HEK293 (cell line): ENCODE data around the gene TMEM120A.

Experiments
- CTCF ChIA-PET: fragments of 350-600 bp; formaldehyde crosslinking; extraction: SDS; loops from one replicate; lab custom pipeline; 2021; ENCODE audit warnings: antibody characterized with exemption; lab: Yijun Ruan, JAX
- POLR2A ChIA-PET: fragments of 300-600 bp; formaldehyde crosslinking; extraction: SDS; loops from one replicate; lab custom pipeline; 2020; ENCODE audit warnings: antibody characterized with exemption, inconsistent platforms; lab: Yijun Ruan, JAX
- H3K27ac ChIP-seq: fragments of 200-500 bp; sonication (Bioruptor generic); 2 replicates; pipeline ENCODE4 v1.5.1; 2014; ENCODE audit warnings: low read depth, low read length, control low read depth, inconsistent platforms; ENCODE audit errors: extremely low read depth
- H3K36me3 ChIP-seq, 2 experiments: fragments of 200-500 bp in 1 of 2; sonication (Bioruptor generic) in 1 of 2; 1 replicate in 1 of 2; 2 replicates in 1 of 2; pipeline ENCODE4 v1.5.1; 2014 to 2017; ENCODE audit warnings: inconsistent platforms in 2 of 2, low read length in 2 of 2; ENCODE audit not compliant: control insufficient read depth in 2 of 2, insufficient read depth in 1 of 2
- H3K4me1 ChIP-seq: fragments of 200-500 bp; sonication (Bioruptor generic); 2 replicates; pipeline ENCODE4 v1.5.1; 2014; ENCODE audit warnings: mild to moderate bottlenecking, low read length, inconsistent platforms; ENCODE audit not compliant: control insufficient read depth, insufficient read depth
- H3K4me3 ChIP-seq: 2 replicates; pipeline ENCODE4 v1.5.1; 2011; ENCODE audit warnings: low read depth, mild to moderate bottlenecking, control low read depth, low read length, moderate library complexity
- H3K9me3 ChIP-seq: fragments of 200-500 bp; sonication (Bioruptor generic); 2 replicates; pipeline ENCODE4 v1.5.1; 2014; ENCODE audit warnings: low read depth, low read length, inconsistent platforms; ENCODE audit not compliant: control insufficient read depth, insufficient read depth
- BCL11B ChIP-seq: fragments of 450-650 bp; formaldehyde crosslinking; IDR thresholded peaks from 2 replicates; pipeline ENCODE4 v1.5.1; 2016; ENCODE audit warnings: low read depth, missing biosample characterization, missing genetic modification characterization
- HOXA7 ChIP-seq: sonication (generic); formaldehyde crosslinking; IDR thresholded peaks from 2 replicates; pipeline ENCODE4 v1.8.1; 2022; ENCODE audit warnings: missing genetic modification reagents, borderline replicate concordance
- REST ChIP-seq: fragments of 450-650 bp; formaldehyde crosslinking; IDR thresholded peaks from 2 replicates; pipeline ENCODE4 v1.5.1; 2016; ENCODE audit warnings: missing biosample characterization, missing genetic modification characterization
- SCRT1 ChIP-seq: fragments of 450-650 bp; formaldehyde crosslinking; IDR thresholded peaks from 2 replicates; pipeline ENCODE4 v1.5.1; 2016; ENCODE audit warnings: missing biosample characterization, missing genetic modification characterization, borderline replicate concordance
- SP7 ChIP-seq: fragments of 450-650 bp; formaldehyde crosslinking; IDR thresholded peaks from 2 replicates; pipeline ENCODE4 v1.5.1; 2016; ENCODE audit warnings: missing biosample characterization, missing genetic modification characterization
- TCF7L2 ChIP-seq: IDR thresholded peaks from 2 replicates; pipeline ENCODE4 v1.6.1; 2011; ENCODE audit warnings: low read depth, mild to moderate bottlenecking, inconsistent platforms, low read length, moderate library complexity, borderline replicate concordance
- ZBTB17 ChIP-seq: fragments of 450-650 bp; formaldehyde crosslinking; IDR thresholded peaks from 2 replicates; pipeline ENCODE4 v1.5.1; 2016; ENCODE audit warnings: missing biosample characterization, missing genetic modification characterization
- ZBTB20 ChIP-seq: fragments of 450-650 bp; formaldehyde crosslinking; IDR thresholded peaks from 2 replicates; pipeline ENCODE4 v1.5.1; 2016; ENCODE audit warnings: missing biosample characterization, missing genetic modification characterization
- ZFP37 ChIP-seq: fragments of 450-650 bp; formaldehyde crosslinking; IDR thresholded peaks from 2 replicates; pipeline ENCODE4 v1.5.1; 2016; ENCODE audit warnings: missing biosample characterization, missing genetic modification characterization
- ZNF202 ChIP-seq: fragments of 450-650 bp; formaldehyde crosslinking; IDR thresholded peaks from 2 replicates; pipeline ENCODE4 v1.5.1; 2016; ENCODE audit warnings: missing biosample characterization, missing genetic modification characterization, borderline replicate concordance
- ZNF341 ChIP-seq: fragments of 450-650 bp; formaldehyde crosslinking; IDR thresholded peaks from 2 replicates; pipeline ENCODE4; 2016; ENCODE audit warnings: low read depth, missing biosample characterization, missing genetic modification characterization
- ZNF510 ChIP-seq: fragments of 450-650 bp; formaldehyde crosslinking; IDR thresholded peaks from 2 replicates; pipeline ENCODE4 v1.5.1; 2018; ENCODE audit warnings: mild to moderate bottlenecking, missing genetic modification characterization, missing biosample characterization; ENCODE audit not compliant: insufficient replicate concordance
- ZNF626 ChIP-seq: fragments of 450-650 bp; sonication (Bioruptor Pico); formaldehyde crosslinking; IDR thresholded peaks from 2 replicates; pipeline ENCODE4 v1.5.1; 2018; ENCODE audit warnings: missing biosample characterization, missing genetic modification characterization, inconsistent platforms
- ZNF670 ChIP-seq: fragments of 450-650 bp; formaldehyde crosslinking; IDR thresholded peaks from 2 replicates; pipeline ENCODE4 v1.5.1; 2016; ENCODE audit warnings: missing biosample characterization, missing genetic modification characterization, low read depth
- ZNF837 ChIP-seq: fragments of 450-650 bp; formaldehyde crosslinking; IDR thresholded peaks from 2 replicates; pipeline ENCODE4 v1.5.1; 2016; ENCODE audit warnings: missing biosample characterization, missing genetic modification characterization
- TF ChIP-seq, protein P1 (sequence below): fragments of 450-650 bp; formaldehyde crosslinking; IDR thresholded peaks from 2 replicates; pipeline ENCODE4 v1.5.1; 2016; ENCODE audit warnings: missing biosample characterization, missing genetic modification characterization

Gene TMEM120A

GRCh38 chr7:75969704-75970498, 24.5 kb downstream of the TMEM120A start:
- ChIA-PET CTCF (interaction anchor here (0.7 to 1.2 kb wide), 4 partner anchors 51 to 105 kb away, joined by 3 read pairs; no protein-coding TSS in a partner anchor), POLR2A (interaction anchor here (0.6 to 1.3 kb wide), 5 partner anchors 15 to 389 kb away, joined by 3 to 5 read pairs (median 3); partner anchors contain the start of gene YWHAG)
- Histone ChIP-seq H3K27ac (no peak overlapping the region), H3K4me1 (no peaks in the 10 kb centered on the region), H3K36me3 (peaks cover 3 to 13% of the 10 kb centered on the region in 2 experiments; a peak in 2 of 3 replicates), H3K4me3 (no peak overlapping the region), H3K9me3 (no peaks in the 10 kb centered on the region)
- TF ChIP-seq ZBTB17 (tag by site-specific recombination) = 0 out of 2 replicates have a peak, but pooled peaks have one; percentile 37
- TF ChIP-seq ZFP37 (tag by site-specific recombination) = no peak
- no peak for TF ChIP-seq HOXA7 (CRISPR knock-in tag)
- TF ChIP-seq ZNF202 = no peak
- TF ChIP-seq, protein P1, sequence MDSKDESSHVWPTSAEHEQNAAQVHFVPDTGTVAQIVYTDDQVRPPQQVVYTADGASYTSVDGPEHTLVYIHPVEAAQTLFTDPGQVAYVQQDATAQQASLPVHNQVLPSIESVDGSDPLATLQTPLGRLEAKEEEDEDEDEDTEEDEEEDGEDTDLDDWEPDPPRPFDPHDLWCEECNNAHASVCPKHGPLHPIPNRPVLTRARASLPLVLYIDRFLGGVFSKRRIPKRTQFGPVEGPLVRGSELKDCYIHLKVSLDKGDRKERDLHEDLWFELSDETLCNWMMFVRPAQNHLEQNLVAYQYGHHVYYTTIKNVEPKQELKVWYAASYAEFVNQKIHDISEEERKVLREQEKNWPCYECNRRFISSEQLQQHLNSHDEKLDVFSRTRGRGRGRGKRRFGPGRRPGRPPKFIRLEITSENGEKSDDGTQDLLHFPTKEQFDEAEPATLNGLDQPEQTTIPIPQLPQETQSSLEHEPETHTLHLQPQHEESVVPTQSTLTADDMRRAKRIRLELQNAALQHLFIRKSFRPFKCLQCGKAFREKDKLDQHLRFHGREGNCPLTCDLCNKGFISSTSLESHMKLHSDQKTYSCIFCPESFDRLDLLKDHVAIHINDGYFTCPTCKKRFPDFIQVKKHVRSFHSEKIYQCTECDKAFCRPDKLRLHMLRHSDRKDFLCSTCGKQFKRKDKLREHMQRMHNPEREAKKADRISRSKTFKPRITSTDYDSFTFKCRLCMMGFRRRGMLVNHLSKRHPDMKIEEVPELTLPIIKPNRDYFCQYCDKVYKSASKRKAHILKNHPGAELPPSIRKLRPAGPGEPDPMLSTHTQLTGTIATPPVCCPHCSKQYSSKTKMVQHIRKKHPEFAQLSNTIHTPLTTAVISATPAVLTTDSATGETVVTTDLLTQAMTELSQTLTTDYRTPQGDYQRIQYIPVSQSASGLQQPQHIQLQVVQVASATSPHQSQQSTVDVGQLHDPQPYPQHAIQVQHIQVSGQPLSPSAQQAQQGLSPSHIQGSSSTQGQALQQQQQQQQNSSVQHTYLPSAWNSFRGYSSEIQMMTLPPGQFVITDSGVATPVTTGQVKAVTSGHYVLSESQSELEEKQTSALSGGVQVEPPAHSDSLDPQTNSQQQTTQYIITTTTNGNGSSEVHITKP (tag by site-specific recombination) = peak; percentile 92
- peak; percentile 58 for TF ChIP-seq ZBTB20 (tag by site-specific recombination)
- TF ChIP-seq TCF7L2 = 0 out of 2 replicates have a peak, but pooled peaks have one; percentile 17
- 0 out of 2 replicates have a peak, but pooled peaks have one; percentile 25 for TF ChIP-seq REST (tag by site-specific recombination)

- no peak for TF ChIP-seq SCRT1 (tag by site-specific recombination)
- TF ChIP-seq REST (tag by site-specific recombination) = no peak
- TF ChIP-seq SP7 = peak; percentile 46
- no peak for TF ChIP-seq ZNF670
- no peak for TF ChIP-seq ZNF510
- no peak for TF ChIP-seq ZNF341 (tag by site-specific recombination)
- no peak for TF ChIP-seq ZNF626 (tag by site-specific recombination)
- no peak for TF ChIP-seq ZNF837 (tag by site-specific recombination)
- TF ChIP-seq BCL11B (tag by site-specific recombination) = no peak
- no peak overlapping the region for H3K4me3 ChIP-seq
- POLR2A ChIA-PET = no interaction called here
- no peaks in the 10 kb centered on the region for H3K9me3 ChIP-seq
- peaks cover 0 to 13% of the 10 kb centered on the region in 2 experiments; a peak in 2 of 3 replicates for H3K36me3 ChIP-seq
- H3K27ac ChIP-seq = no peak overlapping the region
- CTCF ChIA-PET = no interaction called here
- H3K4me1 ChIP-seq = no peaks in the 10 kb centered on the region
These were observed 25.2 kb downstream of the TMEM120A start for GRCh38 chr7:75969182-75969581.
